ENCODE measurements around the gene RSAD1.
A peak's percentile ranks its signal among the peaks of the same experiment; 100 is the strongest.
"Not testable (repeated sequence)": the region's sequence is repeated elsewhere in the genome, so short reads cannot be mapped to it uniquely, and the experiment has no call there.

Gene RSAD1

DNA sequence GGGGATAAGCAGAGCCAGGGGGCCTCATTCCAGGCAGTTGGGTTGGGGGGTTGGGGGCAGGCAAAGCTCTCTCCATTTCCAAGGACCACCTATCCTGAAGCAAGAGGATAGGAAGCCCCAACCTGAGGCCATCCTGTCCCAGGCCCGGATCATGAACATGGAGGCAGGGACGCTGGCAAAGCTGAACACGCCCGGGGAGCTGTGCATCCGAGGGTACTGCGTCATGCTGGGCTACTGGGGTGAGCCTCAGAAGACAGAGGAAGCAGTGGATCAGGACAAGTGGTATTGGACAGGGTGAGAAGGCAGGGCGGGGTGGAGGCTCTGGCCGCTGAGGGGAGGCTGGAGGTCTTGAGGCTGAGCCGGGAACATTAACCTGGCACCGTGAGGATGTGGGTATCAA, 6.4 kb upstream of the RSAD1 start:
- no peak overlapping the region for H3K4me3 ChIP-seq (replicated peaks; ENCODE audit: low read depth, low read length)
- TF ChIP-seq, protein P1, sequence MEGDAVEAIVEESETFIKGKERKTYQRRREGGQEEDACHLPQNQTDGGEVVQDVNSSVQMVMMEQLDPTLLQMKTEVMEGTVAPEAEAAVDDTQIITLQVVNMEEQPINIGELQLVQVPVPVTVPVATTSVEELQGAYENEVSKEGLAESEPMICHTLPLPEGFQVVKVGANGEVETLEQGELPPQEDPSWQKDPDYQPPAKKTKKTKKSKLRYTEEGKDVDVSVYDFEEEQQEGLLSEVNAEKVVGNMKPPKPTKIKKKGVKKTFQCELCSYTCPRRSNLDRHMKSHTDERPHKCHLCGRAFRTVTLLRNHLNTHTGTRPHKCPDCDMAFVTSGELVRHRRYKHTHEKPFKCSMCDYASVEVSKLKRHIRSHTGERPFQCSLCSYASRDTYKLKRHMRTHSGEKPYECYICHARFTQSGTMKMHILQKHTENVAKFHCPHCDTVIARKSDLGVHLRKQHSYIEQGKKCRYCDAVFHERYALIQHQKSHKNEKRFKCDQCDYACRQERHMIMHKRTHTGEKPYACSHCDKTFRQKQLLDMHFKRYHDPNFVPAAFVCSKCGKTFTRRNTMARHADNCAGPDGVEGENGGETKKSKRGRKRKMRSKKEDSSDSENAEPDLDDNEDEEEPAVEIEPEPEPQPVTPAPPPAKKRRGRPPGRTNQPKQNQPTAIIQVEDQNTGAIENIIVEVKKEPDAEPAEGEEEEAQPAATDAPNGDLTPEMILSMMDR (IDR thresholded peaks at IDR 0.05; ENCODE audit: low read length, missing control alignments) = no peak
- DNase-seq (ENCODE audit: low read depth) = no peak

DNA sequence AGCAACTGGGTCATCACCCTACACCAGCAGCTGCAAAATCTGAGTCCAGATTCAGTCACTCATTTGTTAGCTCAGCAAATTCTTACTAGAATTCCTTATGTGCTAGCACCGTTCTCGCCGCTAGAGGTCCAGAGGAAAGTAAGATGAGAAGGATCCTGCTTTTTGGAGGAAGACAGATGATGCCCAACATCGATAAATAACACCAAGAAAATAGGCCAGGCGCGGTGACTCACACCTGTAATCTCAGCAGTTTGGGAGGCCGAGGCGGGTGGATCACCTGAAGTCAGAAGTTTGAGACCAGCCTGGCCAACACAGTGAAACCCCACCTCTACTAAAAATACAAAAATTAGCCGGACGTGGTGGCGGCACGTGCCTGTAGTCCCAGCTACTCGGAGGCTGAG, 5.9 kb upstream of the RSAD1 start:
- DNase-seq (ENCODE audit: low read depth) = peak; percentile 33
- TF ChIP-seq, protein P1 (IDR thresholded peaks at IDR 0.05; ENCODE audit: low read length, missing control alignments) = peak; percentile 38
- H3K4me3 ChIP-seq (replicated peaks; ENCODE audit: low read depth, low read length) = not testable (repeated sequence)

DNA sequence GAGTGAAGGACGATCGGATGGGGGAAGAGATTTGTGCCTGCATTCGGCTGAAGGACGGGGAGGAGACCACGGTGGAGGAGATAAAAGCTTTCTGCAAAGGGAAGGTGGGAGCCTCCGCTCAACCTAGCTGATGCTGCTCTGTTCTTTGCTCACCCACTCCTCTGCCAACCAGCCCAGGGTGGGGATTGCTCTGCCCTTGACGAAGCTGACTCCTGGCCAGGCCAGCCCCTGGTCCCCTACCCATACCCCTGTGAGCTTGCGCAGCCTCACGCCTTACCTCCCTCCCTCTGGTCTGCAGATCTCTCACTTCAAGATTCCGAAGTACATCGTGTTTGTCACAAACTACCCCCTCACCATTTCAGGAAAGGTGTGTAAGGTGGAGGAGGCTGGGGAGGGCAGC, 4.8 kb upstream of the RSAD1 start:
- no peak for DNase-seq (ENCODE audit: low read depth)
- no peak overlapping the region for H3K4me3 ChIP-seq (replicated peaks; ENCODE audit: low read depth, low read length)
- TF ChIP-seq, protein P1 (IDR thresholded peaks at IDR 0.05; ENCODE audit: low read length, missing control alignments) = no peak

DNA sequence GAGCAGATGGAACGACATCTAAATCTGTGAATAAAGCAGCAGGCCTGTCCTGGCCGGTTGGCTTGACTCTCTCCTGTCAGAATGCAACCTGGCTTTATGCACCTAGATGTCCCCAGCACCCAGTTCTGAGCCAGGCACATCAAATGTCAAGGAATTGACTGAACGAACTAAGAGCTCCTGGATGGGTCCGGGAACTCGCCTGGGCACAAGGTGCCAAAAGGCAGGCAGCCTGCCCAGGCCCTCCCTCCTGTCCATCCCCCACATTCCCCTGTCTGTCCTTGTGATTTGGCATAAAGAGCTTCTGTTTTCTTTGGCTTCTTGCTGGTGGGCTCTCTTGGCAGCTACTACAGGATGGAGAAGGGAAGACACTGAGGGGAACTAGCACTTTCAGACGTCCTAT, 4.1 kb upstream of the RSAD1 start:
- TF ChIP-seq, protein P1 (IDR thresholded peaks at IDR 0.05; ENCODE audit: low read length, missing control alignments) = no peak
- DNase-seq (ENCODE audit: low read depth) = no peak
- H3K4me3 ChIP-seq (replicated peaks; ENCODE audit: low read depth, low read length) = no peak overlapping the region

DNA sequence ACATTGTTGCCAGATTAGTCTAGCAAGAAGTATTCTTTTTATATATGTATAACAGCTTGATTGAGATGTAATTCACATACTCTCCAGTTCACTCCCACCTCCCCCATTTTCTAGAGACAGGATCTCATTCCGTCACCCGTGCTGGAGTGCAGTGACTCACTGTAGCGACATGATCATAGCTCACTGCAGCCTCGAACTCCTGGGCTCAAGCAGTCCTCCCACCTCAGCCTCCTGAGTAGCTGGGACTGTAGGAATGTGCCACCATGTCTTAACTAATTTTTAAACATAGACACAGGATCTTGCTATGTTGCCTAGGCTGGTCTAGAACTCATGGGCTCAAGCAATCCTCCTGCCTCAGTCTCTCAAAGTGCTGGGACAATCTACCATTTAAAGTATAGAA, 3.3 kb upstream of the RSAD1 start:
- no peak overlapping the region for H3K4me3 ChIP-seq (replicated peaks; ENCODE audit: low read depth, low read length)
- TF ChIP-seq, protein P1 (IDR thresholded peaks at IDR 0.05; ENCODE audit: low read length, missing control alignments) = no peak
- no peak for DNase-seq (ENCODE audit: low read depth)

DNA sequence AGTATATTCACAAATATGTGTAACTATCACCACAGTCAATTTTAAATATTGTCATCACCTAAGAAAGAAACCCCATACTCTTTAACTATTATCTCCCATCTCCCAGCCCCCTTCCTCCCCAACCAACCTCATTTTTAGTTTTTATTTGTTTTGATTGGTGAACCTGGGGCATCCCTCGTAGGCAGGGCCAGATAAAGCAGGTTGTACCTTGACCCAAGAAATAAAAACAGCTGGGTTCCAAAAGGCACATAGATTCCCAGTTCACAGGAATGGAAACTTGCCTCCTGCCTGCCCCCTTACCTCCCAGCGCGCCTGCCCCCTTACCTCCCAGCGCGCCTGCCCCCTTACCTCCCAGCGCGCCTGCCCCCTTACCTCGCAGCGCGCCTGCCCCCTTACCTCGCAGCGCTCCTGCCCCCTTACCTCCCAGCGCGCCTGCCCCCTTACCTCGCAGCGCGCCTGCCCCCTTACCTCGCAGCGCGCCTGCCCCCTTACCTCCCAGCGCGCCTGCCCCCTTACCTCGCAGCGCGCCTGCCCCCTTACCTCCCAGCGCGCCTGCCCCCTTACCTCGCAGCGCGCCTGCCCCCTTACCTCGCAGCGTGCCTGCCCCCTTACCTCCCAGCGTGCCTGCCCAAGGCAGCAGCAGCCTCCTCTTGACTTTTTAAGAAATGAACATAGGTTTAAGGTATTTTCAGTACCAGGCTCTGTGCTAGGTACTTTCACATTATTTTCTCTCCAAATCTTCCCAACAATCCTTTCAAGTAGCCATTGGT, 2.7 kb upstream of the RSAD1 start:
- not testable (repeated sequence) for H3K4me3 ChIP-seq (replicated peaks; ENCODE audit: low read depth, low read length); DNase-seq (ENCODE audit: low read depth)

DNA sequence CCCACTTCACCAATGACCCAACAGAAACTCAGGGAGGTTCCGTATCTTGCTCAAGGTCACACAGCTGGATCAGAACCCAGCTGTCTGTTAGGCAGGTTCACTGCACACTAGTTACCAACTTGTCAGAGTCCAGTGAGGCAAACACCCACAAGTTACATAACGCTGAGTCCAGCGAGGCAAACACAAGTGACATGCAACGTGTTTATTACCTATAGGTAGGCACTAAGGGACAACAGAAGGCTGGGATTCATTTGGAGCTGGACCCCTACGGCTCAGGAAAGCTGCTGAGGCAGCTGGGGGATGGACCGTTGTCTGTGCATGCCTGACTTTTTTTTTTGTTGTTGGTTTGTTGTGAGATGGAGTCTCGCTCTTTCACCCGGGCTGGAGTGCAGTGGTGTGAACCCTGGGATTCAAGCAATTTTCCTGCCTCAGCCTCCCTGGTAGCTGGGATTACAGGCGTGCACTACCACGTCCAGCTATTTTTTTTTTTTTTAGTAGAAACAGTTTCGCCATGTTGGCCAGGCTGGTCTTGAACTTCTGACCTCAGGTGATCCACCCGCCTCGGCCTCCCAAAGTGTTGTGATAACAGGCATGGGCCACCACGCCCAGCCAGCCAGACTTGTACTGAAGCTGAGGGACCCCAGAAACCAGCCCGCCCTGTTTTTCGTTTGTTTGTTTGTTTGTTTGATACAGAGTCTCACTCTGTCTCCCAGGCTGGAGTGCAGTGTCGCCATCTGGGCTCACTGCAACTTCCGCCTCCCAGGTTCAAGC, 1.9 kb upstream of the RSAD1 start:
- no peak for DNase-seq (ENCODE audit: low read depth)
- TF ChIP-seq, protein P1 (IDR thresholded peaks at IDR 0.05; ENCODE audit: low read length, missing control alignments) = no peak
- H3K4me3 ChIP-seq (replicated peaks; ENCODE audit: low read depth, low read length) = no peak overlapping the region
